Endodermal cell (in vitro differentiated cells): ENCODE measurements around the gene TMEM190. TPM values are rescaled to one million over a fixed set of nuclear protein-coding genes. Genes with fewer than 3 reads are reported as not detected.
"Not testable (repeated sequence)": the region's sequence is repeated elsewhere in the genome, so short reads cannot be mapped to it uniquely, and the experiment has no call there.

ENCODE experiments used
- DNase-seq: peaks from one replicate; pipeline ENCODE4 v3.0.0-alpha.2; 2017
- H3K27ac ChIP-seq: 2 replicates; pipeline ENCODE4 v1.5.1; 2013; ENCODE audit warnings: mild to moderate bottlenecking, low read depth, low read length, moderate library complexity
- H3K27me3 ChIP-seq: 2 replicates; pipeline ENCODE4 v1.6.1; 2013; ENCODE audit warnings: mild to moderate bottlenecking, low read length, moderate library complexity; ENCODE audit not compliant: insufficient read depth, control insufficient read depth, poor library complexity, severe bottlenecking
- H3K36me3 ChIP-seq: 2 replicates; pipeline ENCODE4 v1.7.0; 2013; ENCODE audit warnings: mild to moderate bottlenecking, low read length, moderate library complexity; ENCODE audit not compliant: control insufficient read depth, insufficient read depth
- H3K4me1 ChIP-seq: one replicate; pipeline ENCODE4 v1.7.0; 2013; ENCODE audit warnings: low read length; ENCODE audit not compliant: control insufficient read depth, insufficient read depth
- H3K4me3 ChIP-seq: 2 replicates; pipeline ENCODE4 v1.5.1; 2013; ENCODE audit warnings: mild to moderate bottlenecking, low read length, moderate library complexity
- H3K9ac ChIP-seq: 2 replicates; pipeline ENCODE4 v1.6.1; 2013; ENCODE audit warnings: mild to moderate bottlenecking, low read length, moderate library complexity; ENCODE audit not compliant: poor library complexity, severe bottlenecking; ENCODE audit errors: extremely low read depth
- H3K9me3 ChIP-seq: 2 replicates; pipeline ENCODE4 v1.6.1; 2013; ENCODE audit warnings: mild to moderate bottlenecking, low read length, moderate library complexity; ENCODE audit not compliant: control insufficient read depth
- H3K27ac Mint-ChIP-seq: 2 replicates; pipeline ENCODE4 v1.8.0; 2020; ENCODE audit warnings: mixed read lengths
- H3K27me3 Mint-ChIP-seq: 2 replicates; pipeline ENCODE4 v1.8.0; 2021; ENCODE audit warnings: mild to moderate bottlenecking, mixed read lengths; ENCODE audit not compliant: insufficient read depth
- H3K36me3 Mint-ChIP-seq: 2 replicates; pipeline ENCODE4 v1.8.0; 2020; ENCODE audit warnings: low read depth, mixed read lengths
- H3K4me1 Mint-ChIP-seq: 2 replicates; pipeline ENCODE4 v1.8.0; 2020; ENCODE audit warnings: mixed read lengths
- H3K4me3 Mint-ChIP-seq: 2 replicates; pipeline ENCODE4 v1.8.0; 2020; ENCODE audit warnings: mild to moderate bottlenecking, moderate library complexity, mixed read lengths
- H3K9me3 Mint-ChIP-seq: 2 replicates; pipeline ENCODE4 v1.8.0; 2020; ENCODE audit warnings: mild to moderate bottlenecking, mixed read lengths
- WGBS, 2 experiments: methylation state at CpG; one replicate each; pipeline versions ENCODE4 v1.1.5 to v1.1.7; 2013; ENCODE audit warnings: missing lambda C conversion rate in 2 of 2, mixed read lengths in 1 of 2; ENCODE audit not compliant: insufficient coverage in 1 of 2, insufficient read length in 1 of 2; 5-methylcytosine and 5-hydroxymethylcytosine counted together
- long read RNA-seq, 4 experiments: library from polyadenylated mRNA in 2 of 4; library from RNA in 1 of 4; library from capped mRNA in 1 of 4; stranded (forward) in 3 of 4; unstranded in 1 of 4; transcript quantifications; one replicate each; pipeline ENCODE4 v2.0.0, GENCODE V29; 2020 to 2021; ENCODE audit warnings: inconsistent platforms in 1 of 4
- polyA plus RNA-seq, 2 experiments: library from polyadenylated mRNA; stranded (reverse); fragments of 50-300 nt; gene quantifications; one replicate each; pipeline ENCODE4 v1.2.3, GENCODE V29; 2013
- total RNA-seq, 2 donors: library from RNA; stranded (reverse); fragmentation: NEBNext Ultra II Directional in 1 of 2; extraction: Animal tissue kit (Norgen Biotek cat#: 25700) in 1 of 2; gene quantifications; 2 replicates in 1 of 2; 3 replicates in 1 of 2; pipeline ENCODE4 v1.2.1, GENCODE V29; 2021
- TF ChIP-seq, protein P1 (sequence below): fragments of 200-600 bp; sonication (generic); conservative IDR thresholded peaks from 2 replicates; pipeline ENCODE4 v1.5.0; 2021; ENCODE audit warnings: antibody characterized with exemption, mild to moderate bottlenecking

Gene TMEM190
- 1 to 10 TPM in 1 of 2 donors, not detected in 1; 1.2 TPM for total RNA-seq
- polyA plus RNA-seq (2013, experiment 1 of 2), result 0.61 TPM
- polyA plus RNA-seq (2013, experiment 2 of 2), result 0.75 TPM
- long read RNA-seq, experiment 1, result 0 reads
- long read RNA-seq, experiment 2, result 0 reads
- long read RNA-seq, experiment 3, result 0 reads
- long read RNA-seq, experiment 4, partial matches to known transcripts, result 1 of 2 reads
- long read RNA-seq, experiment 4, other reads (novel, unspliced or antisense), result 1 of 2 reads

DNA sequence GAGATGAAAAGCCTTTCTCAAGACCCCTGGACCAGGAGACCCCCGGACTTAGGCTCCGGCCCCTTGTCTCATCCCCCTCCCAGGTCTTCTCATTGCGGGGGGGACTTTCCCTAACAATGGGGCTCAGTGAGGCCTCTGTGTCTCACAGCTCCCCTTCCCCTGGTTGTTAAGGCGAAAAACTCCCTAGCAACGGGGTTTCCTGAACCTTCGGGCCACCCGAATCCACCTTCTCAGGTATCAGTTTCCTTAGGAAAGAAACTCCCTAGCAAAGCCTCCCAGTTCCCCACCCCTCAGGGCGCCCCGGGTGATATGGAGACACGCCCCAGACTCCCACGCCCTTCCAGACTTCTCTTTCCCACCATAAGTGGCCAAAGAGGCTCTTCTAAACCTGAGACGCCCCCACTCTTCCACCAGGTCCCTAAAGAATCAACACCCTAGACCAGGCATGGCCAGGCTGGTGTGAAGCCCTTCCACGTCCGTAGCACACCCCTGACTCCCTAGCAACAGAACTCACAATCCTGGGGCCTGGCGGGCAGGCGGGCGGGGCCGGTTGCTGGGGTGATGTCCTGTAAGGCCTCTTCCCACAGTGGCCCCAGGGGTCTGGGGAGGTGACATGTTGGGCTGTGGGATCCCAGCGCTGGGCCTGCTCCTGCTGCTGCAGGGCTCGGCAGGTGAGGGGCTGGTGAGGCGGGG lies at the start of gene TMEM190:
TSS of gene TMEM190 (plus strand) at position 586 of the 693 bp plus-strand sequence. CDS start at position 614, 28 bp downstream.
- Histone ChIP-seq H3K27ac (no peak within 1 kb of the TSS), H3K4me3 (no peak within 1 kb of the TSS), H3K36me3 (no peaks in the 10 kb centered on the region), H3K4me1 (peaks cover 5% of the 10 kb centered on the region), H3K27me3 (peaks cover 19% of the 10 kb centered on the region), H3K9ac (no peak within 1 kb of the TSS), H3K9me3 (no peaks in the 10 kb centered on the region)
- TF ChIP-seq, protein P1, sequence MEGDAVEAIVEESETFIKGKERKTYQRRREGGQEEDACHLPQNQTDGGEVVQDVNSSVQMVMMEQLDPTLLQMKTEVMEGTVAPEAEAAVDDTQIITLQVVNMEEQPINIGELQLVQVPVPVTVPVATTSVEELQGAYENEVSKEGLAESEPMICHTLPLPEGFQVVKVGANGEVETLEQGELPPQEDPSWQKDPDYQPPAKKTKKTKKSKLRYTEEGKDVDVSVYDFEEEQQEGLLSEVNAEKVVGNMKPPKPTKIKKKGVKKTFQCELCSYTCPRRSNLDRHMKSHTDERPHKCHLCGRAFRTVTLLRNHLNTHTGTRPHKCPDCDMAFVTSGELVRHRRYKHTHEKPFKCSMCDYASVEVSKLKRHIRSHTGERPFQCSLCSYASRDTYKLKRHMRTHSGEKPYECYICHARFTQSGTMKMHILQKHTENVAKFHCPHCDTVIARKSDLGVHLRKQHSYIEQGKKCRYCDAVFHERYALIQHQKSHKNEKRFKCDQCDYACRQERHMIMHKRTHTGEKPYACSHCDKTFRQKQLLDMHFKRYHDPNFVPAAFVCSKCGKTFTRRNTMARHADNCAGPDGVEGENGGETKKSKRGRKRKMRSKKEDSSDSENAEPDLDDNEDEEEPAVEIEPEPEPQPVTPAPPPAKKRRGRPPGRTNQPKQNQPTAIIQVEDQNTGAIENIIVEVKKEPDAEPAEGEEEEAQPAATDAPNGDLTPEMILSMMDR, result no peak
- WGBS, 2 experiments, result 70 to 71% methylated on average over 14 to 21 of the region's 21 CpGs
- H3K4me1 Mint-ChIP-seq, result peaks cover 16% of the 10 kb centered on the region
- peaks cover 58% of the 10 kb centered on the region for H3K27me3 Mint-ChIP-seq
- peak; percentile 88 for DNase-seq
- H3K27ac Mint-ChIP-seq, result no peak within 1 kb of the TSS
- H3K9me3 Mint-ChIP-seq, result no peaks in the 10 kb centered on the region
- H3K36me3 Mint-ChIP-seq, result peaks cover under 1% of the 10 kb centered on the region
- H3K4me3 Mint-ChIP-seq, result peak within 1 kb of the TSS; percentile 40

DNA sequence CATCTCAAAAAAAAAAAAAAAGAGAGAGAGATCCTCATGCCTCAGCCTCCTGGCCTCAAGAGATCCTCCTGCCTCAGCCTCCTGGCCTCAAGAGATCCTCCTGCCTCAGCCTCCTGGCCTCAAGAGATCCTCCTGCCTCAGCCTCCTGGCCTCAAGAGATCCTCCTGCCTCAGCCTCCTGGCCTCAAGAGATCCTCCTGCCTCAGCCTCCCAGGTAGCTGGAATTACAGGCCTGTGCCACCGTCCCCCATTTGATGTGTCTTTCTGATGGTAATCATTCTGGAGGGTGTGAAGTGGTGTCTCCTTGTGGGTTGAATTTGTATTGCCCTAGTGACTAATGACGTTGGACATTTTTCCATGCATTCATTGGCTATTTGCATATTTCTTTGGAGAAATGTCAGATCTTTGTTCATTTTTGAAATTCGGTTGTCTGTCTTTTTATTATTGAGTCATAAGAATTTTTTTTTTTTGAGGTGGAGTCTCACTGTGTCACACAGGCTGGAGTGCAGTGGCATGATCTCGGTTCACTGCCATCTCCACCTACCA lies 47.8 kb upstream of the TMEM190 start:
- H3K27ac Mint-ChIP-seq, H3K4me3 ChIP-seq, H3K9ac ChIP-seq, H3K4me3 Mint-ChIP-seq, H3K4me1 ChIP-seq, H3K27ac ChIP-seq, H3K36me3 ChIP-seq, H3K27me3 ChIP-seq, DNase-seq, H3K36me3 Mint-ChIP-seq, H3K9me3 ChIP-seq, H3K4me1 Mint-ChIP-seq, H3K9me3 Mint-ChIP-seq, H3K27me3 Mint-ChIP-seq: not testable (repeated sequence)
- 88% methylated on average over 3 to 4 of the region's 4 CpGs for WGBS, 2 experiments

DNA sequence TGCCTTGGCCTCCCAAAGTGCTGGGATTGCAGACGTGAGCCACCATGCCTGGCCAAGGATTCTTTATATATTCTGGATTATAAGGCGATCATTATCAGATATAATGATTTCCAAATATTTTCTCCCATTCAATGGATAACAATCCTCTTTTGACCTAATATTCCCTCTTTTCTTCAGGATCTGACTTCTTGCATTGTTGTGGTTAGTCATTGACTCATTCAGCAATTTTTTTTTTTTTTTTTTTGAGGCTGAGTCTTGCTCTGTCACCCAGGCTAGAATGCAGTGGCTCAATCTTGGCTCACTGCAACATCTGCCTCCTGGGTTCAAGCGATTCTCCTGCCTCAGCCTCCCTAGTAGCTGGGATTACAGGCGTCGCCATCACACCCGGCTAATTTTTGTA lies 46.8 kb upstream of the TMEM190 start:
- H3K4me3 Mint-ChIP-seq, H3K4me1 ChIP-seq, H3K4me3 ChIP-seq, H3K36me3 Mint-ChIP-seq, H3K36me3 ChIP-seq, DNase-seq, H3K9ac ChIP-seq, H3K27ac ChIP-seq, H3K27ac Mint-ChIP-seq, H3K27me3 ChIP-seq, H3K9me3 Mint-ChIP-seq, H3K27me3 Mint-ChIP-seq, H3K4me1 Mint-ChIP-seq, H3K9me3 ChIP-seq: not testable (repeated sequence)
- 89 to 97% methylated on average over 6 of the region's 6 CpGs for WGBS, 2 experiments

DNA sequence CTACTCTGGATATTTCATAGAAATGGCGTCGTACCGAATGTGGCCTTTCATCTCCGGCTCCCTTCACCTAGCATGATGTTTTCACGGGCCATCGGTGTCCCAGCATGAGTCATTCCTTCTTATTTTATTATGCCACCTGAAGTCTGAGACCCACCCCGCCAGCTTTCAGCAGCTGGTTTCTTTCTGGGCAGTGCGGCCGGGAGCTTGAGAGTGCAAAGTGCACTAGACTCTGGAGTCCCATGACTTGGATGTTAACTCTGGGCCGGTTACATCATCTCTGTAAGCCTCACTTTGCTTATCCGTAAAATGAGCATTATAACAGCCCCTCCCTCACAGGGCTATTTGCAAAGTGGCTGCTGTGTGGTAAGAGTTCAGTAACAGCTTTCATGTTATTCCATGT lies 42.8 kb upstream of the TMEM190 start:
- Histone ChIP-seq H3K27me3 (no peaks in the 10 kb centered on the region), H3K9me3 (no peaks in the 10 kb centered on the region), H3K36me3 (no peaks in the 10 kb centered on the region), H3K4me3 (no peak overlapping the region), H3K4me1 (no peaks in the 10 kb centered on the region), H3K27ac (no peak overlapping the region), H3K9ac (no peak overlapping the region)
- peak; percentile 45 for DNase-seq
- peaks cover 5% of the 10 kb centered on the region for H3K4me1 Mint-ChIP-seq
- WGBS, 2 experiments, result 91 to 92% methylated on average over 10 to 11 of the region's 11 CpGs
- TF ChIP-seq, protein P1, result no peak
- no peaks in the 10 kb centered on the region for H3K36me3 Mint-ChIP-seq
- H3K9me3 Mint-ChIP-seq, result no peaks in the 10 kb centered on the region
- no peak overlapping the region for H3K27ac Mint-ChIP-seq
- peaks cover 10% of the 10 kb centered on the region for H3K27me3 Mint-ChIP-seq
- H3K4me3 Mint-ChIP-seq, result no peak overlapping the region
